ENCODE results near the gene ARHGEF16. TPM values are rescaled to one million over a fixed set of nuclear protein-coding genes. Genes with fewer than 3 reads are reported as not detected.

Gene ARHGEF16
- total and polyA plus RNA-seq, 3 experiments from 2014 or later = 0.06 TPM; not detected in 2

DNA sequence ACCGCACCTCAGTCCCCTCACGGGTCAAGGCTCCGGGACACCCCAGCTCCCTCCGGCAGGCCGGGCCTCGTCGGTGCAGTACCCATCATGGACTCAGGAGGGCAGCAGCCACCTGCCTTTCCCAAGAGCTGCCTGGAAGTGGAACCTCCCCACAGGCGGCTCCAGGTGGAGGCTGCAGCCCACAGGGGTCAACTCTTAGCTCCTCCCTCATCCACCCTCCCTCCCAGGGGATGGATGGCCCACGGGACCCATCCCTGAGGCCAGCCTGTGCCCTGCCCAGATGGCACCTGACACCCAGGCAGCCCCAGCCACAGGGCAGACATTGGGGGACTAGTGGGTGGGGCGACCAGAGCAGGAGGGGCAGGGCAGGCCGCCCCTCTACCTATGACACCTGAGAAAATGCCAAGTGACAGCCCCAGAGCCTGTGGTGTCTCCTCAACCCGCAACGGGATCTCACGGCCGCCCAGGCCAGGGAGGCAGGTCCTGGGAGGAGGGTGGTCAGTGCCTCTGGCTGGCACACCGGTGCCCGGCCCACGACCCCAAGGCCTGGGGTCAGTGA is 1.2 kb upstream of the ARHGEF16 start:
- Mint-ChIP-seq H3K4me1 (peaks cover 0 to 6% (median 2%) of the 10 kb centered on the region in 3 donors), H3K36me3 (no peaks in the 10 kb centered on the region), H3K4me3 (peak overlapping the region in 6 of 7 donors; percentile 55 to 74 (median 62)), H3K9me3 (no peaks in the 10 kb centered on the region), H3K27me3 (peaks cover 4 to 20% of the 10 kb centered on the region in 2 donors), H3K27ac (peak overlapping the region in 2 of 8 donors; percentile 27 to 47)
- H3K27ac ChIP-seq (ENCODE audit: low read depth, low read length) = no peak overlapping the region
- POLR2A ChIA-PET = no interaction called here
- no peaks in the 10 kb centered on the region for H3K36me3 ChIP-seq (ENCODE audit: insufficient read depth, low read length)
- no peak overlapping the region for H3K4me3 ChIP-seq (ENCODE audit: low read length)
- peak; percentile 45 to 78 (median 55) for DNase-seq
- H3K27me3 ChIP-seq (ENCODE audit: insufficient read depth, low read length, poor library complexity, severe bottlenecking) = peaks cover 20% of the 10 kb centered on the region
- CTCF ChIA-PET = interaction anchor here (0.7 to 2.4 kb wide), 23 partner anchors 9 to 349 kb away, joined by 3 to 47 read pairs (median 4); no protein-coding TSS in a partner anchor
- H3K4me1 ChIP-seq (ENCODE audit: insufficient read depth, low read length) = peaks cover 11% of the 10 kb centered on the region
- no peaks in the 10 kb centered on the region for H3K9me3 ChIP-seq (ENCODE audit: low read length)

DNA sequence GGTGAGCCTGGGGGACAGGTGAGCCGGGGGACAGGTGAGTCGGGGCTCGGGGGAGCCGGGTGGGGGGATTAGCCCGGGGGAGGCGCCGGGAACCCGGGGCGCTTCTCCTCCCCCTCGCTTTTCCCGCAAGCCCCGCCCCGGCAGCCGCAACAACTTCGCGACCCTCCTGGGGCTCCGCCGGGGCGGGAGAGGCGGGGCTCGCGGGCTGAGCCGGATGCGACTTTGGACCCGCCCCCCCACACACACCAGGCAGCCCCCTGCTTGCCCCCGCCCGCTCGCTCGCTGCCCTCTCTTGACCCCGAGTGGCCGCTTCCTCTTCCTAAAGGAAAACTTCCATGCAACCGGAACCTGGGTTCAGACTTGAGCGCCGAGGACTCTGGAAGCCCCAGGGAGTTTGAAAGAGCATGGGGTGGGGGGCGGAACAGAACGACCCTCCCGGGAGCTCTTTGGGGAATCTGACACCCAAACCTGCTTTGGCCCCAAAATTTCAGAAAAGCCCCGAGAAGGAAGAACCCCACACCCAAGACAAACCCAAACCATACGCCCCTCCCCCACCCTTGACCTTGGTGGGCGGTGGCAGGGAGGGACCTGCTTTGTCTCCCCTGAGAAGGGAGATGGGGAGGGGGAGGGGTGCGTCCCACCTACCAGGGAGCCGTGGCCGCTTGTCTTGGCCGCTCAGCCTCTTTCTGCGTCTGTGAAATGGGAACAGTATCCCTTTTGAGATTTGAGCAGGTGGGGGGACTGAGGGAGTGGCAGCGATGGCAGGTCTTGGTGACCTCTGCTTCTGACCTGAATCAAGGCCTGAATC is 550 bp downstream of the ARHGEF16 start:
- H3K27ac Mint-ChIP-seq = peak overlapping the region in 3 of 8 donors; percentile 11 to 91 (median 41)
- ChIA-PET POLR2A (no interaction called here), CTCF (interaction anchor here (0.6 to 1.1 kb wide), 2 partner anchors 165 to 269 kb away, joined by 3 read pairs; no protein-coding TSS in a partner anchor)
- Histone ChIP-seq H3K36me3 (ENCODE audit: insufficient read depth, low read length) (no peaks in the 10 kb centered on the region), H3K4me3 (ENCODE audit: low read length) (no peak overlapping the region), H3K4me1 (ENCODE audit: insufficient read depth, low read length) (peaks cover 11% of the 10 kb centered on the region), H3K27me3 (ENCODE audit: insufficient read depth, low read length, poor library complexity, severe bottlenecking) (peaks cover 20% of the 10 kb centered on the region), H3K9me3 (ENCODE audit: low read length) (no peaks in the 10 kb centered on the region), H3K27ac (ENCODE audit: low read depth, low read length) (no peak overlapping the region)
- H3K4me1 Mint-ChIP-seq = peaks cover 0 to 6% (median 2%) of the 10 kb centered on the region in 3 donors
- H3K9me3 Mint-ChIP-seq = no peaks in the 10 kb centered on the region
- no peaks in the 10 kb centered on the region for H3K36me3 Mint-ChIP-seq
- H3K27me3 Mint-ChIP-seq = peaks cover 3 to 15% of the 10 kb centered on the region in 2 donors
- DNase-seq = peak in 1 of 5 donors; percentile 14
- peak overlapping the region; percentile 37 to 82 (median 71) for H3K4me3 Mint-ChIP-seq

GRCh38 chr1:3455670-3456448 is 1.4 kb downstream of the ARHGEF16 start:
- Histone ChIP-seq H3K9me3 (ENCODE audit: low read length) (no peaks in the 10 kb centered on the region), H3K27me3 (ENCODE audit: insufficient read depth, low read length, poor library complexity, severe bottlenecking) (peaks cover 20% of the 10 kb centered on the region), H3K36me3 (ENCODE audit: insufficient read depth, low read length) (no peaks in the 10 kb centered on the region), H3K4me1 (ENCODE audit: insufficient read depth, low read length) (peaks cover 11% of the 10 kb centered on the region), H3K4me3 (ENCODE audit: low read length) (no peak overlapping the region), H3K27ac (ENCODE audit: low read depth, low read length) (no peak overlapping the region)
- Mint-ChIP-seq H3K36me3 (no peaks in the 10 kb centered on the region), H3K4me1 (peaks cover 0 to 6% (median 2%) of the 10 kb centered on the region in 3 donors), H3K27ac (peak overlapping the region in 1 of 8 donors; percentile 11), H3K27me3 (peaks cover 3 to 7% of the 10 kb centered on the region in 2 donors), H3K4me3 (peak overlapping the region in 6 of 7 donors; percentile 54 to 82 (median 72)), H3K9me3 (no peaks in the 10 kb centered on the region)
- ChIA-PET CTCF (interaction anchor here (1.1 kb wide), 1 partner anchor 164 kb away, joined by 3 read pairs; no protein-coding TSS in a partner anchor), POLR2A (no interaction called here)
- DNase-seq = no peak

- Mint-ChIP-seq H3K27ac (no peak overlapping the region), H3K27me3 (peaks cover 3% of the 10 kb centered on the region in 2 donors), H3K9me3 (no peaks in the 10 kb centered on the region), H3K36me3 (no peaks in the 10 kb centered on the region), H3K4me3 (no peak overlapping the region), H3K4me1 (peaks cover 0 to 6% (median 2%) of the 10 kb centered on the region in 3 donors)
- Histone ChIP-seq H3K27me3 (ENCODE audit: insufficient read depth, low read length, poor library complexity, severe bottlenecking) (peaks cover 20% of the 10 kb centered on the region), H3K27ac (ENCODE audit: low read depth, low read length) (no peak overlapping the region), H3K4me1 (ENCODE audit: insufficient read depth, low read length) (peaks cover 11% of the 10 kb centered on the region), H3K36me3 (ENCODE audit: insufficient read depth, low read length) (no peaks in the 10 kb centered on the region), H3K4me3 (ENCODE audit: low read length) (no peak overlapping the region), H3K9me3 (ENCODE audit: low read length) (no peaks in the 10 kb centered on the region)
- ChIA-PET CTCF (no interaction called here), POLR2A (no interaction called here)
- DNase-seq = no peak
These were observed 2.0 kb downstream of the ARHGEF16 start for GRCh38 chr1:3456449-3456963.

DNA sequence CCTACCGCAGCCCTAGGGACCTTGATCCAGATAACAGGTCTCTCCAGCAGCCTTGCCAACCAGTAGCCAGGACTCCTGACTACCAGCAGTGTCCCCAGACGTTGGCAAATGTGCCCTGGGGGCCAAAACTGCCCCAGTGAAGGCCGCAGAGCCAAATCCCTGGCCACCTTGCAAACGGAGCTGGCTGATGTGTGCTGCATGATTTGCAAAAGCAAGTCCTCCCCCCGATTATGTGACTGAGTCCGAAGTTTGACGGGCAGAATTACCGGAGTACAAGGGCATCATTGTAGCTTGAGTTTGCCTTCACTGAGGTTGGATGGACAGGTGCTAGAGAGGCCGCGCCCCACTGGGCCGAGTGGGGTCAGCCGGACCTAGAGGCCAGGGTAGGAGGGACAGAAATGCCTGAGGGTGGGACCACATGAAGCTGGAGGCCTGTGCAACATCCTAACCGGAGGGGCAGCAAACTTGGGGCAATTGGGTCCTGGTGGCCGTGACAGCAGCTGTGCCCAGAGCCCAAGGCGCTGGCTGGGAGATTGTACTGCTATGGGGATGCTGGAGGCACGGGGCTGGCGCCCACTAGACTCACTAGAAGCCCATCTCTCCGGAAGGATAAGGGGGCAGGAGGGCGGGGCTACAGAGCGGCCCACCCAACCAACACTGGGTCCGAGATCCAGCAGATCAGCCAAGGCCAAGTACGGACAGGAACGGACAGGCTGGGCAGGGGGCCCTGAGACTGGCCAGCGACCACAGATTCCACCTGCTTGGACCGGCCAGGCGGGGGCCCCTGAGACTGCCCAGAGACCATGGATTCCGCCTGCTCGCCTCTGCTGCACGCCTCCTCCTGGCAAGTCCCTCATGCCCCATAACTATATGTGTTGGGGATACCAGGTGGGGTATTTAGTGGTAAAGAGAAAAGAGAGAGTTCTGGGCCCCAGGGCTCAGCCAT is 2.8 kb downstream of the ARHGEF16 start:
- Mint-ChIP-seq H3K27ac (peak overlapping the region in 1 of 8 donors; percentile 77), H3K4me3 (peak overlapping the region in 2 of 7 donors; percentile 37 to 54), H3K9me3 (no peaks in the 10 kb centered on the region), H3K4me1 (peaks cover 0 to 6% (median 2%) of the 10 kb centered on the region in 3 donors), H3K27me3 (peaks cover 0 to 3% of the 10 kb centered on the region in 2 donors), H3K36me3 (no peaks in the 10 kb centered on the region)
- peaks cover 18% of the 10 kb centered on the region for H3K27me3 ChIP-seq (ENCODE audit: insufficient read depth, low read length, poor library complexity, severe bottlenecking)
- no peaks in the 10 kb centered on the region for H3K36me3 ChIP-seq (ENCODE audit: insufficient read depth, low read length)
- H3K4me1 ChIP-seq (ENCODE audit: insufficient read depth, low read length) = peaks cover 11% of the 10 kb centered on the region
- no peak overlapping the region for H3K27ac ChIP-seq (ENCODE audit: low read depth, low read length)
- ChIA-PET POLR2A (no interaction called here), CTCF (no interaction called here)
- no peak for DNase-seq
- no peak overlapping the region for H3K4me3 ChIP-seq (ENCODE audit: low read length)
- H3K9me3 ChIP-seq (ENCODE audit: low read length) = no peaks in the 10 kb centered on the region

DNA sequence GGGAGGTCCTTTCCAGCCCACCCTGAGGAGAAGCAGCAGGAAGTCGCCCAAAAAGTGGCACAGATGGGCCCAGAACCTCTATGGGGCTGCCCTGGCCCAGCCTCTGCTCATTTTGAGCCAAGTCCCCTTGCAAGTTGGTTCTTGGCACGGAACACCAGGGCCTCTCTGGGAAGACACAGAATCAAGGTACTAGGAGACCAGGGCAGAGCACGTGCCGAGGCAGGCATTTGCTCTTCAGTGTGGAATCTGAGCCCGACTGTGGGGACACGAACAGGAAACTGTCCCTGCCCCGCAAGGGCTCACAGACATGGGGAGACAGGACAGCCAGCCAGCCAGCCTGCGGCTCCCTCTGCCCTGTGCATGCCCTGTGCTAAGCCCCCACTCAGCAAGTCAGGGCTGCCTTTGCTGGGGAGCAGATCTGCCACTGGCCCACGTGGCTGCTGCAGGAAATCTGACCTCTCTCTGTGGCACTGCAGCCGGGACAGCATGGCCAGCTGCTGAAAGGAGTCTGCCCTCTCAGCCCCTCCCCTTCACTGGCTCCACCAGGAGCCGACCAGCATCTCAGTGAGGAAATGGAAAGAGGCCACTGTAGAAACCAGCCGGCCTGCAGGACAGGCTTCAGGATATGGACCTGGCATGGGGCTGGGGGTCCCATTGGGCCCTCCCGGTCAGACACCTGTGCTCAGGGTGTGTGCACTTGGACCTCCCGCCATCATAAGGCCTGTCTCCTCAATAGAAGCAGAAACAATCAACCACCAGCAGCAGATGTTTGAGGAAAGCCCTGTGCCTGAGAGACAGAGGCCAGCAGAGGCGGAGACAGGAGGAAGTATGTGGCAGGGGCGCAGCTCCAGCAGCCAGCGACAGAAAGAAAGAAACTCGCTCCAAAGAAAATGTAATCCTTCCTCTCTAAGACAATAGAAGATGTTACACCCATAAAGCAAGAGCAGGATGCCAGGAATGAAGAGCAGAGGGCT is 3.7 kb downstream of the ARHGEF16 start:
- no peaks in the 10 kb centered on the region for H3K9me3 ChIP-seq (ENCODE audit: low read length)
- no peak overlapping the region for H3K27ac ChIP-seq (ENCODE audit: low read depth, low read length)
- H3K27ac Mint-ChIP-seq = peak overlapping the region in 3 of 8 donors; percentile 2 to 22 (median 11)
- no peaks in the 10 kb centered on the region for H3K36me3 ChIP-seq (ENCODE audit: insufficient read depth, low read length)
- peak overlapping the region in 1 of 7 donors; percentile 37 for H3K4me3 Mint-ChIP-seq
- peaks cover 0 to 5% (median 1%) of the 10 kb centered on the region in 3 donors for H3K4me1 Mint-ChIP-seq
- ChIA-PET POLR2A (no interaction called here), CTCF (no interaction called here)
- no peak for DNase-seq
- H3K9me3 Mint-ChIP-seq = no peaks in the 10 kb centered on the region
- H3K4me1 ChIP-seq (ENCODE audit: insufficient read depth, low read length) = peaks cover 10% of the 10 kb centered on the region
- H3K4me3 ChIP-seq (ENCODE audit: low read length) = no peak overlapping the region
- H3K36me3 Mint-ChIP-seq = no peaks in the 10 kb centered on the region
- peaks cover 0 to 3% of the 10 kb centered on the region in 2 donors for H3K27me3 Mint-ChIP-seq
- peaks cover 9% of the 10 kb centered on the region for H3K27me3 ChIP-seq (ENCODE audit: insufficient read depth, low read length, poor library complexity, severe bottlenecking)

All from CD8-positive, alpha-beta memory T cell (primary cell).